Endothelial cell of umbilical vein (primary cell): ENCODE measurements around the gene RPL22L1.

Experiments
- EZH2 ChIP-seq: IDR thresholded peaks from 2 replicates; pipeline ENCODE4 v1.6.1; 2012; ENCODE audit warnings: borderline replicate concordance, low read depth, mild to moderate bottlenecking, moderate library complexity, low read length, inconsistent platforms; ENCODE audit not compliant: severe bottlenecking
- FOS ChIP-seq: IDR thresholded peaks from 2 replicates; pipeline ENCODE4 v1.6.1; 2011; ENCODE audit warnings: mild to moderate bottlenecking, low read length, moderate library complexity, borderline replicate concordance; ENCODE audit not compliant: insufficient read depth

- TF ChIP-seq EZH2 (no peak), FOS (no peak)
These were observed 43.9 kb downstream of the RPL22L1 start for GRCh38 chr3:170826047-170826446.
